ENCODE data around the gene EFCAB14.
A peak's percentile ranks its signal among the peaks of the same experiment; 100 is the strongest.
"Not testable (repeated sequence)": the region's sequence is repeated elsewhere in the genome, so short reads cannot be mapped to it uniquely, and the experiment has no call there.

Gene EFCAB14

GRCh38 chr1:46718727-46719622 lies at the start of gene EFCAB14:
TSS of gene EFCAB14 (minus strand) at chr1:46719114. CDS start at chr1:46718087, 1,027 bp downstream.
- peak; percentile 90 to 95 for DNase-seq

- no peak for DNase-seq
Observed at GRCh38 chr1:46768445-46768844, 49.5 kb upstream of the EFCAB14 start.

GRCh38 chr1:46767649-46768282 lies 48.9 kb upstream of the EFCAB14 start:
- peak; percentile 6 to 41 for DNase-seq

GRCh38 chr1:46764402-46764801 lies 45.5 kb upstream of the EFCAB14 start:
- DNase-seq: no peak

GRCh38 chr1:46761740-46762139 lies 42.8 kb upstream of the EFCAB14 start:
- DNase-seq: no peak

- no peak for DNase-seq
Observed at GRCh38 chr1:46760558-46761166, 41.7 kb upstream of the EFCAB14 start.

GRCh38 chr1:46757956-46758528 lies 39.1 kb upstream of the EFCAB14 start:
- DNase-seq: no peak

GRCh38 chr1:46757247-46757955 lies 38.5 kb upstream of the EFCAB14 start:
- DNase-seq: no peak

GRCh38 chr1:46755121-46755520 lies 36.2 kb upstream of the EFCAB14 start:
- DNase-seq: no peak

- not testable (repeated sequence) for DNase-seq
Observed at GRCh38 chr1:46754707-46755106, 35.8 kb upstream of the EFCAB14 start.

GRCh38 chr1:46753985-46754384 lies 35.1 kb upstream of the EFCAB14 start:
- DNase-seq: no peak

GRCh38 chr1:46749921-46750404 lies 31.0 kb upstream of the EFCAB14 start:
- no peak for DNase-seq

- DNase-seq: no peak
Observed at GRCh38 chr1:46749404-46749803, 30.5 kb upstream of the EFCAB14 start.

- peak in 1 of 2 experiments; percentile 49 for DNase-seq
Observed at GRCh38 chr1:46747683-46748288, 28.9 kb upstream of the EFCAB14 start.

GRCh38 chr1:46742069-46742468 lies 23.2 kb upstream of the EFCAB14 start:
- no peak for DNase-seq

GRCh38 chr1:46735708-46736324 lies 16.9 kb upstream of the EFCAB14 start:
- DNase-seq: no peak

GRCh38 chr1:46728327-46728873 lies 9.5 kb upstream of the EFCAB14 start:
- DNase-seq: not testable (repeated sequence)

- DNase-seq: no peak
Observed at GRCh38 chr1:46725736-46726108, 6.8 kb upstream of the EFCAB14 start.

- peak; percentile 72 to 79 for DNase-seq
Observed at GRCh38 chr1:46724991-46725735, 6.2 kb upstream of the EFCAB14 start.

- DNase-seq: no peak
Observed at GRCh38 chr1:46723901-46724300, 5.0 kb upstream of the EFCAB14 start.

Measured in SHP77 (cell line).